Astrocyte (in vitro differentiated cells and primary cell): ENCODE results near the gene PRSS33. TPM values are rescaled to one million over a fixed set of nuclear protein-coding genes. Genes with fewer than 3 reads are reported as not detected.

ENCODE experiments used
- DNase-seq: peaks from one replicate; pipeline ENCODE4 v3.0.0-alpha.2; 2010; ENCODE audit warnings: low read depth
- FAIRE-seq: peaks from 2 replicates; lab custom pipeline; 2011; peaks lifted over from hg19 to GRCh38; lab: Jason Lieb, UNC
- H2AFZ ChIP-seq: 2 replicates; pipeline ENCODE4 v1.6.0; 2012; ENCODE audit warnings: low read depth, low read length, inconsistent platforms
- H3K27ac ChIP-seq: 2 replicates; pipeline ENCODE4 v1.5.1; 2011; ENCODE audit warnings: low read depth, low read length, inconsistent platforms
- H3K27me3 ChIP-seq: 2 replicates; pipeline ENCODE4 v1.6.0; 2011; ENCODE audit warnings: low read length, inconsistent platforms; ENCODE audit not compliant: insufficient read depth
- H3K36me3 ChIP-seq: 2 replicates; pipeline ENCODE4 v1.5.1; 2011; ENCODE audit warnings: low read length, inconsistent platforms; ENCODE audit not compliant: insufficient read depth
- H3K4me1 ChIP-seq: 2 replicates; pipeline ENCODE4 v1.5.1; 2011; ENCODE audit warnings: low read length, inconsistent platforms; ENCODE audit not compliant: insufficient read depth
- H3K4me2 ChIP-seq: 2 replicates; pipeline ENCODE4 v1.6.0; 2012; ENCODE audit warnings: low read length, inconsistent platforms
- H3K4me3 ChIP-seq: 2 replicates; pipeline ENCODE4 v1.5.1; 2011; ENCODE audit warnings: low read depth, mild to moderate bottlenecking, low read length, inconsistent platforms; ENCODE audit not compliant: insufficient read depth
- H3K79me2 ChIP-seq: 2 replicates; pipeline ENCODE4 v1.6.0; 2012; ENCODE audit warnings: mild to moderate bottlenecking, low read length, inconsistent platforms; ENCODE audit not compliant: insufficient read depth
- H3K9ac ChIP-seq: 2 replicates; pipeline ENCODE4 v1.6.0; 2012; ENCODE audit warnings: mild to moderate bottlenecking, low read length, inconsistent platforms
- H3K9me3 ChIP-seq: 2 replicates; pipeline ENCODE4 v1.5.1; 2012; ENCODE audit warnings: low read depth, mild to moderate bottlenecking, low read length, inconsistent platforms; ENCODE audit not compliant: insufficient read depth
- H4K20me1 ChIP-seq: 2 replicates; pipeline ENCODE4 v1.6.0; 2012; ENCODE audit warnings: low read length, inconsistent platforms; ENCODE audit not compliant: insufficient read depth
- H3K27ac Mint-ChIP-seq: one replicate; pipeline ENCODE4 v1.8.0; 2021; ENCODE audit warnings: mild to moderate bottlenecking, mixed read lengths; ENCODE audit not compliant: unreplicated experiment
- H3K27me3 Mint-ChIP-seq: one replicate; pipeline ENCODE4 v1.8.0; 2021; ENCODE audit warnings: low read depth, mixed read lengths; ENCODE audit not compliant: unreplicated experiment
- H3K36me3 Mint-ChIP-seq: one replicate; pipeline ENCODE4 v1.8.0; 2021; ENCODE audit warnings: low read depth, mixed read lengths; ENCODE audit not compliant: unreplicated experiment
- H3K4me1 Mint-ChIP-seq: one replicate; pipeline ENCODE4 v1.8.0; 2021; ENCODE audit warnings: low read depth, mixed read lengths; ENCODE audit not compliant: unreplicated experiment
- H3K4me3 Mint-ChIP-seq: one replicate; pipeline ENCODE4 v1.8.0; 2021; ENCODE audit warnings: mild to moderate bottlenecking, moderate library complexity, mixed read lengths; ENCODE audit not compliant: unreplicated experiment
- H3K9me3 Mint-ChIP-seq: one replicate; pipeline ENCODE4 v1.8.0; 2021; ENCODE audit warnings: mild to moderate bottlenecking, mixed read lengths; ENCODE audit not compliant: unreplicated experiment
- EZH2 ChIP-seq: IDR thresholded peaks from 2 replicates; pipeline ENCODE4 v1.6.1; 2012; ENCODE audit warnings: mild to moderate bottlenecking, low read length, inconsistent platforms; ENCODE audit not compliant: insufficient read depth
- total RNA-seq: library from RNA; stranded (reverse); gene quantifications from 2 replicates; pipeline ENCODE4 v1.2.1, GENCODE V29; 2021
- TF ChIP-seq, protein P1 (sequence below): IDR thresholded peaks from 2 replicates; pipeline ENCODE4 v1.5.1; 2011; ENCODE audit warnings: low read depth, mild to moderate bottlenecking, inconsistent platforms, low read length, moderate library complexity; ENCODE audit not compliant: insufficient read depth

PRSS33 gene
- total RNA-seq, 1 donor from 2014 or later = not detected

GRCh38 chr16:2770057-2770951, 17.1 kb downstream of the PRSS33 start:
- peaks cover 2% of the 10 kb centered on the region for H3K9me3 ChIP-seq
- peaks cover 96% of the 10 kb centered on the region for H4K20me1 ChIP-seq
- H3K36me3 Mint-ChIP-seq = peaks cover 44% of the 10 kb centered on the region
- H3K27ac Mint-ChIP-seq = peak overlapping the region; percentile 87
- H2AFZ ChIP-seq = no peak overlapping the region
- peaks cover 23% of the 10 kb centered on the region for H3K4me1 Mint-ChIP-seq
- H3K27ac ChIP-seq = no peak overlapping the region
- no peak for FAIRE-seq
- H3K4me2 ChIP-seq = no peak overlapping the region
- H3K4me1 ChIP-seq = peaks cover 6% of the 10 kb centered on the region
- TF ChIP-seq EZH2 = no peak
- TF ChIP-seq, protein P1, sequence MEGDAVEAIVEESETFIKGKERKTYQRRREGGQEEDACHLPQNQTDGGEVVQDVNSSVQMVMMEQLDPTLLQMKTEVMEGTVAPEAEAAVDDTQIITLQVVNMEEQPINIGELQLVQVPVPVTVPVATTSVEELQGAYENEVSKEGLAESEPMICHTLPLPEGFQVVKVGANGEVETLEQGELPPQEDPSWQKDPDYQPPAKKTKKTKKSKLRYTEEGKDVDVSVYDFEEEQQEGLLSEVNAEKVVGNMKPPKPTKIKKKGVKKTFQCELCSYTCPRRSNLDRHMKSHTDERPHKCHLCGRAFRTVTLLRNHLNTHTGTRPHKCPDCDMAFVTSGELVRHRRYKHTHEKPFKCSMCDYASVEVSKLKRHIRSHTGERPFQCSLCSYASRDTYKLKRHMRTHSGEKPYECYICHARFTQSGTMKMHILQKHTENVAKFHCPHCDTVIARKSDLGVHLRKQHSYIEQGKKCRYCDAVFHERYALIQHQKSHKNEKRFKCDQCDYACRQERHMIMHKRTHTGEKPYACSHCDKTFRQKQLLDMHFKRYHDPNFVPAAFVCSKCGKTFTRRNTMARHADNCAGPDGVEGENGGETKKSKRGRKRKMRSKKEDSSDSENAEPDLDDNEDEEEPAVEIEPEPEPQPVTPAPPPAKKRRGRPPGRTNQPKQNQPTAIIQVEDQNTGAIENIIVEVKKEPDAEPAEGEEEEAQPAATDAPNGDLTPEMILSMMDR = no peak
- peaks cover 67% of the 10 kb centered on the region for H3K36me3 ChIP-seq
- H3K79me2 ChIP-seq = peaks cover 95% of the 10 kb centered on the region
- DNase-seq = no peak
- no peak overlapping the region for H3K9ac ChIP-seq
- no peaks in the 10 kb centered on the region for H3K27me3 Mint-ChIP-seq
- no peaks in the 10 kb centered on the region for H3K27me3 ChIP-seq
- H3K4me3 ChIP-seq = no peak overlapping the region
- peaks cover 2% of the 10 kb centered on the region for H3K9me3 Mint-ChIP-seq
- H3K4me3 Mint-ChIP-seq = no peak overlapping the region

- H3K27ac Mint-ChIP-seq = peak overlapping the region; percentile 87
- H3K4me3 Mint-ChIP-seq = no peak overlapping the region
- DNase-seq (no peak), FAIRE-seq (no peak)
- H2AFZ ChIP-seq = no peak overlapping the region
- peaks cover 50% of the 10 kb centered on the region for H3K36me3 Mint-ChIP-seq
- peaks cover 23% of the 10 kb centered on the region for H3K4me1 Mint-ChIP-seq
- H3K9me3 Mint-ChIP-seq = peaks cover 2% of the 10 kb centered on the region
- H3K36me3 ChIP-seq = peaks cover 67% of the 10 kb centered on the region
- H3K4me3 ChIP-seq = no peak overlapping the region
- H3K27me3 Mint-ChIP-seq = no peaks in the 10 kb centered on the region
- H3K27ac ChIP-seq = no peak overlapping the region
- peaks cover 97% of the 10 kb centered on the region for H4K20me1 ChIP-seq
- H3K27me3 ChIP-seq = no peaks in the 10 kb centered on the region
- no peak overlapping the region for H3K4me2 ChIP-seq
- H3K4me1 ChIP-seq = peaks cover 5% of the 10 kb centered on the region
- peaks cover 95% of the 10 kb centered on the region for H3K79me2 ChIP-seq
- peaks cover 2% of the 10 kb centered on the region for H3K9me3 ChIP-seq
- TF ChIP-seq, protein P1 = no peak
- TF ChIP-seq EZH2 = no peak
- H3K9ac ChIP-seq = peak overlapping the region; percentile 5
Observed at GRCh38 chr16:2769675-2770056, 17.7 kb downstream of the PRSS33 start.

GRCh38 chr16:2769100-2769529, 18.2 kb downstream of the PRSS33 start:
- H3K9me3 ChIP-seq = peaks cover 2% of the 10 kb centered on the region
- Mint-ChIP-seq H3K4me3 (no peak overlapping the region), H3K27ac (peak overlapping the region; percentile 87), H3K27me3 (no peaks in the 10 kb centered on the region), H3K4me1 (peaks cover 23% of the 10 kb centered on the region), H3K36me3 (peaks cover 55% of the 10 kb centered on the region), H3K9me3 (peaks cover 2% of the 10 kb centered on the region)
- H3K27me3 ChIP-seq = no peaks in the 10 kb centered on the region
- TF ChIP-seq, protein P1 = no peak
- TF ChIP-seq EZH2 = no peak
- peak overlapping the region; percentile 5 for H3K9ac ChIP-seq
- peaks cover 95% of the 10 kb centered on the region for H3K79me2 ChIP-seq
- peaks cover 5% of the 10 kb centered on the region for H3K4me1 ChIP-seq
- H3K27ac ChIP-seq = no peak overlapping the region
- H3K4me3 ChIP-seq = no peak overlapping the region
- DNase-seq = no peak
- peaks cover 98% of the 10 kb centered on the region for H4K20me1 ChIP-seq
- no peak overlapping the region for H2AFZ ChIP-seq
- peaks cover 73% of the 10 kb centered on the region for H3K36me3 ChIP-seq
- FAIRE-seq = no peak
- no peak overlapping the region for H3K4me2 ChIP-seq
